HL-60/S4 treated with phorbol 12-myristate 13-acetate at 8.2 ng/mL for 4 days and 3 days (cell line): ENCODE measurements around the gene C12orf56.
"Not testable (repeated sequence)": the region's sequence is repeated elsewhere in the genome, so short reads cannot be mapped to it uniquely, and the experiment has no call there.

ENCODE experiments used
- in situ Hi-C: fragments of 300-500 bp; cut with MboI; formaldehyde crosslinking; loops from 2 replicates; pipeline ENCODE4 v1.15.0; 2022; ENCODE audit warnings: low sequenced_read_pairs

C12orf56 gene

DNA sequence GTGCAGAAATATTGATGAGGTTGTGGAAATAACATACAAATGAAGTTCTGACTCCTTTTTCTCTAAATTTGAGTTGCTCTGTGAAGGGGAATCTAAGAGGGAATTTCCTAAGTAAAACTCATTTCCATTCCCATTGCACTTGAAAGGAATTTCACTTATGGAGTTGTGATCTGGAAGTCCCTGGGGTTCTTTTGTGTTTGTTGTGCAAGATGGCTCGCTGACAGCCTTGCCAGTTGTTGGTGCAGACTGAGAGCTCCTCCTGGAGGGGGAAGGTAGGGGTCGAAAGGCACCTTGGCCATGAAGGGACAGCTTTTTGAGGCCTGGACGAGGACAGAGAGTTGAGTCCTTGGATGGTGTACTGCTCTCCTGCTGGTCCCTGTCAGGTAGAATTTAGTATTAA, 72.0 kb downstream of the C12orf56 start:
- in situ Hi-C loops = no loop called here

DNA sequence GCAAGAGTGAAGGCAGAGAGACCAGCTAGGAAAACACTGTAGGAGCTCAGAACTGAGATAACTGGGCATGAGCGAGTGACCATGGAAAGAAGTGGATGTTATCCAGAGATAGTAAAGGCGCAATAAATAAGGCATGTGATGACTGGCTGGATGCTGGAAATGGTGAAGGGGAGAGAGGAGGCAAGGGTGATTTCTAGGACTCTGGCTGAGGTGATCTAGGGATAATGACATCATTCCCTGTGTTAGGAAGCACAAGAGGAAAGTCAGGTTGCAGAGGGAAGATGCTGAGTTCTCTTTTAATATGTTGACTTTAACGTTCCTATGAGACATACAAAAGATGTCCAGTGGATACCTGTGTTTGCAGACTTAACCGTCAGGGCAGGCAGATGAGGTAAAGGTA, 78.7 kb downstream of the C12orf56 start:
- in situ Hi-C loops = no loop called here

DNA sequence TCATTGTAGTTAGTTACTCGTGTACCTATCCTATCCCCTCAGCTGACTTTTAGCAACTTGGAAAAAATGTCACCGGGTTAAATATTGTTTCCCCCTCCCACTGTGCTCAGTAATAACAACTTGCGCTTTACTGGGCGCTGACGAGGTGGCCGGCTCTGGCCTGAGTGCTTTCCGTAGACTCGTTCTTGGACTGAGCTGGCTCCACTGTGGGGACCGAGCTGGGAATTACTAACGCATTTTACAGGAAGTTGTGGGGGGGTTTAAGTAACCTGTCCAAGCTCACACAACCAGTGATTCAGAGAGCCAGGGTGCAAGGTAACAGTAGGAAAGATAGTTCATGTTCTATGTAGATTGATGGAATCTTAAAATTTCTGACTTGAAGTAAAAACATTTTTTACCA, 86.0 kb downstream of the C12orf56 start:
- in situ Hi-C loops = no loop called here

DNA sequence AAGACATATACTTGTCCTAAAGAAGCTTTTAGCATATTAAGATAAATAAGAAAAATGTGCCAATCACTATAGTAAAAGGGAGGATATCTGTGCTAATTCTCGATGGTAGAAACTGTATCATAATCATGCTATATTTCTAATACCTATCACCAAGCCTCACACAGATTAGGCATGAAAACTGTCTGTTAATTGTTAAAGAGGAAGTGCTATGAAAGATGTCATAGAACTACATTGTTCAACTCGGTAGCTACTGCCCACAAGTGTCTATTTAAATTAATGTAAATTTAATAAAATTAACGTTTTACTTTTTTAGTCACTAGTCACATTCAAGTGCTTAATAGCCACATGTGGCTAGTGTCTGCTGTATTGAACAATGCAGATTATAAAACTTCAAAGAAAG, 90.9 kb downstream of the C12orf56 start:
- in situ Hi-C loops = no loop called here

DNA sequence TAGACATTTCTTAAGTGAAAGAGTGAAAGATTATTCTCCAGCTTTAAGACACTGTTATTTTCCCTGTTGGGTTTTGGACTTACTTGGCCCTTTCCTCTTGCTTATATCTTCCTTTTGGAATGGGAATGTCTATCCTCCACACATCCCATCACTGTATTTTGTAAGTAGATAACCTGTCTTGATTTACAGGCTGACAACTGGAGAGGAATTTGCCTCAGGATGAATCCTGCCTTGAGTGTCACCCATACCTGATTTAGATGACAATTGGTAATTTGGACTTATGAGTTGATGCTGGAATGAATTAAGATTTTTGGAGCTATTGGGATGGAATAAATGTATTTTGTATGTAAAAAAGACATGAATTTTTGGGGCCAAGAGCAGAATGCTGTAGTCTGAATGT, 94.3 kb downstream of the C12orf56 start:
- in situ Hi-C loops = no loop called here

DNA sequence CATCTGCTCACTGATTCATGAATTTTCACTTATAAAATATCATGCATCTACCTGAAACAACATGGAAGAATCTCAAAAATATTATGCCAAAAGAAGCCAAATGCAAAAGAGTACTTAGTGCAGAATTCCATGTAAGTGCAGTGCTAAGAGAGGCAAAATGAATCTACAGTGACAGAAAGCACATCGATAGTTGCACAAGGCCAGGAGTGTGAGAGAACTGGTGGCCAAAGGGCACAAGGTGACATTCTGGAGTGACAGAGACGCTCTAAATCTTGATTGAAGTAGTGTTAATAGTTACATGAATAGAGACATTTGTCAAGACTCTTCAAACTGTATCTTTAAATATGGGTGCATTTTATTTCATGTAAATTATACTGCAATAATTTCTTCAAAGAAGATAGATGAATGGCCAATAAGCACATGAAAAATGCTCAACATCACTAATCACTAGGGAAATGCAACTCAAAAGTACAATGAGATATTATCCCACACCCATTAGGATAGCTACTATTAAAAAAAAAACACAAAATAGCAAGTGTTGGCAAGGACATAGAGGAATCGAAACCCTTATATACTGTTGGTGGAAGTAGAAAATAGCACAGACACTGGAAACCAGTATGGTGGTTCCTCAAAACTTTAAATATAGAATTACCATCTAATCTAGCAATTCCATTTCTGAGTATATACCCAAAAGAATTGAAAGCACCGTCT, 96.7 kb downstream of the C12orf56 start:
- in situ Hi-C loops = no loop called here

DNA sequence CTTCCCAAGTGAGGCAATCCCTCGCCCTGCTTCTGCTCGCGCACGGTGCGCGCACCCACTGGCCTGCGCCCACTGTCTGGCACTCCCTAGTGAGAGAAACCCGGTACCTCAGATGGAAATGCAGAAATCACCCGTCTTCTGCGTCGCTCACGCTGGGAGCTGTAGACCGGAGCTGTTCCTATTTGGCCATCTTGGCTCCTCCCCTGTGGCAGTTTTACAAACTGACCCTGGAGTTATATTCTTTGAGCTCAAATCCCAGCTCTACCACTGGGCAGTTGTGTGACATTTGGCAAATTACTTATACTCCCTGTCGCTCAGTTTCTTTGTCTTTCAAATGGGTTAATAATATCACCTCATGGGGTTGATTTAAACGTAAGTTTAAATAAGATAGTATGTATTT, 97.4 kb downstream of the C12orf56 start:
- in situ Hi-C loops = not testable (repeated sequence)

DNA sequence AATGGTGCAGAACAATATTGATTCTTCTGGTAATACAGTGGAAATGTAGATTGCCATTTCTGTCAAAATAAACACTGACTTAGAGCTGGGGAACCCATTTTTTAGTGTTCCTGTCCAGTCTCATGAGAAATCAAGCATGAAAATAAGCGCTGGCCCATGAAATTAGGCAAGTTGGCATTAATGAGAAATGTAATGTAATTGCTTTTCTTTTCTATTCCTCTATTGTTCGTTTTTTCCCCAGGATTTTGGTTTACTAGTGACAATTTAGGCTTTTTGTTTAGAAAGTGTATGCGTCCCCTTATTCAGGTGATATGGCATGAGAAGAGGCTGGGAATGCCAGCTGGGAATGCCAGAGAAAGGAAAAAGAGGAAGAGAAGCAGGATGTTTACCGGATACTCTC, 104.0 kb downstream of the C12orf56 start:
- in situ Hi-C loops = no loop called here

DNA sequence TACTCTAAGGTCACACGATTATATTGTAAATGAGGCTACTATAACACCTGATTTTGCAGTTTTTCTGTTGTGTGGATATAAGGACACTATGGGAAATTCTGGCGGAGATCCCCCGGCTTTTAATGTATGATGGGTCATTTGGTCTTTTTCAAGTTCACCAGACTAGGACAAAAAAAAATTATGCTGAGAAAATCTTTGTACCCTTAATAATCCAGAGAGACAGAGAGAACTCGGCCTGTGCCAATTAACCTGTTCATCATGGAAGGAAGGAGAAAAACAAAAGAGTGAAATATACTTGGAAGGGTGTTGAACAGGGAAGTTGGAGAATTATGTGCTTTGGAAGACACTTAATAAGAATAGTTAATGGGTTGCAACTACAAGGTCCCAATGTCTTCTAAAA, 106.3 kb downstream of the C12orf56 start:
- in situ Hi-C loops = no loop called here

DNA sequence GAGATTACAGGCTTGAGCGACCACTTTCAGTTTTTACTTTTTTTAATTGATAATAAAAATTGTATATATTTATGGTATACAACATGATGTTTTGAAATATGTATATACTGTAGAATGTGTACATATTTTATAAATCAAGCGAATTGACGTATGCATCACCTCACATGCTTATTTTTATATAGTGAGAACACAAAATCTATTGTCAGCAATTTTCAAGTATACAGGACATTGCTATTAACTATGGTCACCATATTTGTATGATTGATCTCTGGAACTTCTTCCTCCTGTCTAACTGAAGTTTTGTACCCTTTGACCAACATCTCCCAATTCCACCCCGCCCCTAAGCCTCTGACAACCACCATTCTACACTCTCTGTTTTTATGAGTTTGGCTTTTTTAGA, 112.1 kb downstream of the C12orf56 start:
- in situ Hi-C loops = no loop called here

DNA sequence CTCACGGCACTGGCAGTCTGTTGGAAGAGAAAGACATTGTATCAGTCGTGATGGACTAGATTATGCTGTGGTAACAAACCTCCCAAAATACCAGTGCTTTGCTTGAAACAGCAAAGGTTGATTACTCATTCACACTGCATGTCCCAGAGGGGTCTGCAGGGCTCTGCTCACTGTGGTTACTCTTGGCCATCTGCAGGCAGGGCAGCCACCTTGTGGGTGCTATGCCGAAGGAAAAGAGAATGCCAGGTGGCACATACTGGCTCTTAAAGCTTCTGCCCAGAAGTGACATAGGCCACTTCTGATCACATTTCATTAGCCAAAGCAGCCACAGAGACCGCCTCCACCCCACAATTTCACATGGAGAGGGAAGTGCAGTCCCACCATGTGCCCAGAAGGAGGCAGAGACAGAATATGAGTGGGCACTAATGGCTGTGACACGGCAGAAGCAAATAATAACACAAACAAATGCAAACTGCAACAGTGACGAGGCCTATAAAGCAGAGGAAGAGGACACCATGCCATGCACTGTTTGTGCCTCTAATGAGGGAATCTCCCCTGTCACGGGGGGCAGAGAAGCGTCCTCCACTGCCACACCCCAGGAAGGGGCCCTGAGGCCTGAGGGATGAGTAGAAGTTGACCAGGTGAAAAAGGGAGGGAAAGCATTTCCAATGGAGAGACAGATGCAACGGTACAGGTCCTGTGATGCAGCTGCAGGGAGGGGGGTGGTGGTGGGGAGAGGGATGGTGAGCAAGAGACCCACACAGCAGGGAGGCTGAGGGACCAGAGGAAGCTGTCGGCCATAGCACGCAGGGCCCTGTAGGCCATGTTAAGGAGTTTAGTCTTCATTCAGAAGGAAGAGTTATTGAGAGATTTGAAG, 116.8 kb downstream of the C12orf56 start:
- in situ Hi-C loops = no loop called here

DNA sequence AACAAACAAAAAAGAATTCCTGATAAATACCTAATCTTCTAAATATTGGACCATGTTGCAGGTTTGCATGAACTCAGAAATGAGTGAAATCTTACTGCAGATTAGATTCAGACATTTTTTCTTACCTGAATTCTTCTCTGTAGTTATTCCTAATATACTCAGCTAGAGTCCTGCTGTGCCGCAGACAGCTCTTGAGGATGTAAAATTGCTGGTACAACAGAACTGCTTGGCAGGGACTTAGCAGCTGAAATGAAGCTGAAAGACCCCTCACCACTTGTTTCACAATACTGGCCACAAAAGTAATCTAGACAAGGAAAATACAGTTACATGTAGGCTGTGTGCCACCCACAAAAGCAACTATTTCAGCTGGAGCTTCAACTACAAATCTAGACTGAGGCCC, 120.1 kb downstream of the C12orf56 start:
- in situ Hi-C loops = no loop called here

DNA sequence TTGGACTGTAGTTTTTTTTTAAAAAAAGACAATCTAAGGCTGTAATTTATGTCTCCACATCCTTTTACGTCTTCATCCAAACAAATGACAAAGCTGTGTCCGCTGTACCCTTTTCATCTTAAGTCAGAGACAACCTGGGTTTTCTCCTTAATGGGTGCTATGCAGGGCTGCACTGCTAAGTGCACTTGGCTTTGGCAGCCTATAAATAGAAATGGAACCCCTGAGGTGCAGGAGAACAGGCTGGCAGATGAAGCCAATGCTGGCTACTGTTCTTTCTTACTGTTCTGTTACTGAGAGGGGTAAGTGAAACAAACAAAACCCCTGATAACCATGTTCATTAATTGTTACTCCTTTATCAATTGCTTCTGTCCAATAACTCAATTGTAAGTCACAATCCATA, 121.4 kb downstream of the C12orf56 start:
- in situ Hi-C loops = no loop called here

DNA sequence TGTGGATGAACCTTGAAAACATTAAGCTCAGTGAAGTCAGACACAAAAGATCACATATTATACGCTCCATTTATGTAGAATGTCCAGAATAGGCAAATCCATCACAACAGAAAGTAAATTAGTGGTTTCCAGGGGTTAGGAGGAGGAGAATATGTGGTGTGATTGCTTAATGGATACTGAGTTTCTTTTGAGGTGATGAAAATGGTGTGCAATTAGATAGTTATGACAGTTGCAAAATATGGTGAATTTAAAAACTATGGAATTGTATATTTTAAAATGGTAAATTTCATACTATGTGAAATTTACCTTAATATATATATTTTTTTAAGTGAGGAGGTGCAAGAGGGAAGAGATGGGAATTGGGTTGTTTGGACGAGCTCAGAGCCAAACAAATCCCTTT, 122.1 kb downstream of the C12orf56 start:
- in situ Hi-C loops = no loop called here

DNA sequence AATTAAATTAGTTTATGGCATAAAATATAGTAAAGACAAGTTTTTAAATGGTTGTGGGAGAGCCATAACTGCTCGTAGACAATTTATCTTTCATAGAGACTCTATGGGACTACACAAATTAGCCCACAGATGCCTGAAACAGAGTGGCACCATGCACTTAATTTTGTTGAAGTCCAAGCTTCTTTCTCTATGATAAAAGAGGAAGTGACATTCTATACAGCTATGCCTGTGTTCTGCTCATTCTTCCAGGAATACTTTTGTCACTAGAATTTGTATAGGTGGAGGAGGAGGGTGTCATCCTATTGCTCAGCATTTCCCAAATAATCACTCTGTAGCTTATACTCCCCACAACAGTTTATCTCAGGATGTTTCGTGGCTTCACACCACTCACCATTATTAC, 124.7 kb downstream of the C12orf56 start:
- in situ Hi-C loops = no loop called here

DNA sequence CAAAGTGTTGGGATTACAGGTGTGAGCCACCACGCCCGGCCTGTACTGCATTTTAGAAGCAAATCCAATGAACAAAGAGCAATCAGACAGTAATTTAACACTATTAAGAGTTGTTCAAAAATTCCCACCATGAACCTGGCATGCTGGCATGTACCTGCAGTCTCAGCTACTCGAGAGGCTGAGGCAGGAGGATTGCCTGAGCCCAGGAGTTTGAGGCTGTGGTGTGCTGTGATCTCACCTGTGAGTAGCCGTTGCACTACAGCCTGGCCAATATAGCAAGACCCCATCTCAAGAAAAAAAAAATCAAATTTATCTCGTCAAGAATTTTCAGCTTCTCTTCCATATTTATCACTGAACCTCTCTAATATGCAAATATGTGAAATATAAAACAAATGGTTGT, 128.7 kb downstream of the C12orf56 start:
- in situ Hi-C loops = no loop called here

DNA sequence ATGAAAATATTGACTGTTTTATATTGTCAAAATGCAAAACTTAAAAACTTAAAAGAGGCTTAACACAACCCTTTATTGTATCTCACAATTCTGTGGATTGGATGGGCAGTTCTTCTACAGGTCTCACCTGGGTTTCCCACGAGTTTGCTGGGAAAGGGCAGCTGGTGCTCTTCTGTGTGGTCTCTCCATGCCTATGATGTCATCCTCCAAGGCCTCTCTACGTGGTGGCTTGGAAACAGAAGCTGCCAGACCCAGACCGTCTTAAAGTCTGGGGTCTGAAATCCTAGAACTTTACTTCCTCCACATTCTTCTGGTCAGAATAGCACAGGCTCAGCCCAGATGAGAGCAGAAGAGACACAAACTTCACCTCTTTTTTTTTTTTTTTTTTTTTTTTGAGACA, 132.0 kb downstream of the C12orf56 start:
- in situ Hi-C loops = loop anchor here (10.0 kb wide), 1 partner anchor 414 kb away; the partner anchor contains the start of gene SRGAP1

DNA sequence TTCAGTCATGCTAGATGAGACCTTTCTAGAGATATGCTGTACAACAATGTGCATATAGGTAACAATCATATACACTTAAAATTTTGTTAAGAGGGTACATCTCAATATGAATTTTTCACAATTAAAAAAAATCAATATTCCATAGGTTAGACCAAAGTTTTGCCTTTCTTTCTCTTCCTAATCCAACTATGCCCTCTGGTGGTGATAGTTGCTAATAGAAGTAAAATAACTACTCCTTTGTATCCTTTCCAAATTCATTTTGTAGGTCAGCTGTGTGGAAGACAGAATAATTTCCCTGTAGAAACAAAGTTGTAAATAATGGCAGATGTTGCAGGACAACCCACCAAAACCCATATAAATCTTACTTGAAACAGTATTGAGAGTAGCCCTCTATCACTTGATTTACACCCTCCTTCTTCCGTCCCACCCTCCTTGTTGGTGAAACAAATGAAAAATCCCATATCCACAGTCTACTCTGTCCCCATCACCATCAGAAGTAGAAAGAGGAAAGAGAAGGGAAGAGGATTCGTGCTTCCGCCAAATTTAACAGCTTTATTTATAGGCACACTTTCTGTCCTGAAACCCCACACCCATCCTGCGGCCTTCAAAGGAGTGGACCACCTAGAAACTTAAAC, 134.3 kb downstream of the C12orf56 start:
- in situ Hi-C loops = loop anchor here (10.0 kb wide), 1 partner anchor 411 kb away; the partner anchor contains the start of gene SRGAP1

DNA sequence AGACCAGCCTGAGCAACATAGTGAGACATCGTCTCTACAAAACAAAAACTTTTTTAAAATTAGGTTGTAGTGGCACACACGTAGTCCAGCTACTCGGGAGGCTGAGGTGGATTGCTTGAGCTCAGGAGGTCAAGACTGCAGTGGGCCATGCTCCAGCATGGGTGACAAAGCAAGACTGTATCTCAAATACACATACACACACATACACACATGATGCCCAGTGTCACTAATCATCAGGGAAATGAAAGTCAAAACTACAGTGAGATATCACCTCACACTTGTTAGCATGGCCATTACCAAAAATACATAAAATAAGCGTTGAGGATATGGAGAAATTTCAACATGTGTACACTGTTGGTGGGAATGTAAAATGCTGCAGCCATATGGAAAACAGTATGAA, 135.3 kb downstream of the C12orf56 start:
- in situ Hi-C loops = loop anchor here (10.0 kb wide), 1 partner anchor 410 kb away; the partner anchor contains the start of gene SRGAP1

DNA sequence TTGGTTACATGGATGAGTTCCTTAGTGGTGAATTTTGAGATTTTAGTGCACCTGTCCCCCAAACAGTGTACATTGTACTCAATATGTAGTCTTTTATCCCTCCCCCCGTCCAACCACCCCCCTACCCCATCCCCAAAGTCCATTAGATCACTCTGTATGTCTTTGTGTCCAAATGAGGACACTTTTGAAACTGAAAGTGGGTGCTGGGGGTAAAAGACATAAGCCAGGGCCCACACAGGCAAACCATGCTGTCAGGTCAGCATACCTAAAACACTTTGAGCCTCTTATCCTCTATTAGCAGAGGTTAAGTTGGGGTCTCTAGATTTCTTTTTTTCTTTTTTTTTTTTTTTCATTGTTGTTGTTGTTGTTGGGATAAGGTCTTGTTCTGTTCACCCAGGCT, 137.2 kb downstream of the C12orf56 start:
- in situ Hi-C loops = loop anchor here (10.0 kb wide), 1 partner anchor 409 kb away; the partner anchor contains the start of gene SRGAP1

DNA sequence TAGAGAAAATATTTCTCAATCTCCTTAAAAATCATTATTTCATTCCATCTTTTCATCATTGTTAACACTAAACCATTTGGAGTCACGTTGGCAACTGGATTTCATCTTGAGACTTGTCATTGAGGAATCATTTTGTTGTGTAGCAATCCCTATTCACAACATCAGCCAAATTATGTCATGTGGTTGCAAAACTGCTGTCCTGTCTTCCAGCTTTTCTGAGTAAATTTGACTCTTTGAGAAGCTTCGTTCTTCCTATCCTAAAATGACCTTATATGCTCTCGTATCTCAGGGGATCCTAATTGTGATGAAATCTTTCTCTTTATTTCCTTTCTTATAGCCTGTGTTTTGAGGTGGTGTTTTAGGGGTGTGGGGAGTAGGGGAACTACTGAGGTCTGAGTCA, 137.9 kb downstream of the C12orf56 start:
- in situ Hi-C loops = loop anchor here (10.0 kb wide), 1 partner anchor 408 kb away; the partner anchor contains the start of gene SRGAP1
